ENCODE data around the gene WIPI1. TPM values are rescaled to one million over a fixed set of nuclear protein-coding genes. Genes with fewer than 3 reads are reported as not detected.

Gene WIPI1
- total and polyA plus RNA-seq, 2 experiments from 2014 or later, result 67.4 to 79.6 TPM

DNA sequence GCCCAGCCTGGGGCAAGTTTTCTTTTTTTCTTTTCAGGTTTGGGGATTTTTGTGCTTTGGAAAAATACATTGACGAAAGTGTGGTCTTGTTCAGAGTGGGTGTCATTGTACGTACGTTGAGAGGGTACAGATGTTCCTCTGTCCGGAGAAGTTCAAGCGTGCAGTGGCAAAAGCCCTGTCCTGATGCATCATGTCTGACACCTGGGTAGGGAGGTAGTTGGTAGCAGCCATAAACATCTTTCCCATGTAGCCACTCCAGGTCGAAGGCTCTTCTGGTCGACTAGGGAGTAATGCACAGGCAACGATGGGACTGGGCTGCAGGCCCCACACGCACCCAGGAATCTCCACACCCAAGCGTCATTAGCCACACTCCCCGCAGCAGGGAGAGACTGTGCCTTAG lies 27.4 kb downstream of the WIPI1 start:
- no peak overlapping the region for H3K27ac ChIP-seq
- no peaks in the 10 kb centered on the region for H3K36me3 ChIP-seq (replicated peaks; ENCODE audit: insufficient read depth, low read depth)
- no peak for DNase-seq (ENCODE audit: low spot score)
- WGBS (ENCODE audit: low lambda C conversion rate, missing lambda C conversion rate), result 96% methylated on average over 11 of the region's 11 CpGs
- no peaks in the 10 kb centered on the region for H3K27me3 ChIP-seq
- no peak overlapping the region for H2AFZ ChIP-seq
- H3K4me2 ChIP-seq, result no peak overlapping the region
- TF ChIP-seq EZH2phosphoT487 (IDR thresholded peaks at IDR 0.05; ENCODE audit: low read depth, severe bottlenecking, unreplicated experiment) (no peak), EZH2 (IDR thresholded peaks at IDR 0.05; ENCODE audit: borderline replicate concordance) (no peak)
- TF ChIP-seq, protein P1, sequence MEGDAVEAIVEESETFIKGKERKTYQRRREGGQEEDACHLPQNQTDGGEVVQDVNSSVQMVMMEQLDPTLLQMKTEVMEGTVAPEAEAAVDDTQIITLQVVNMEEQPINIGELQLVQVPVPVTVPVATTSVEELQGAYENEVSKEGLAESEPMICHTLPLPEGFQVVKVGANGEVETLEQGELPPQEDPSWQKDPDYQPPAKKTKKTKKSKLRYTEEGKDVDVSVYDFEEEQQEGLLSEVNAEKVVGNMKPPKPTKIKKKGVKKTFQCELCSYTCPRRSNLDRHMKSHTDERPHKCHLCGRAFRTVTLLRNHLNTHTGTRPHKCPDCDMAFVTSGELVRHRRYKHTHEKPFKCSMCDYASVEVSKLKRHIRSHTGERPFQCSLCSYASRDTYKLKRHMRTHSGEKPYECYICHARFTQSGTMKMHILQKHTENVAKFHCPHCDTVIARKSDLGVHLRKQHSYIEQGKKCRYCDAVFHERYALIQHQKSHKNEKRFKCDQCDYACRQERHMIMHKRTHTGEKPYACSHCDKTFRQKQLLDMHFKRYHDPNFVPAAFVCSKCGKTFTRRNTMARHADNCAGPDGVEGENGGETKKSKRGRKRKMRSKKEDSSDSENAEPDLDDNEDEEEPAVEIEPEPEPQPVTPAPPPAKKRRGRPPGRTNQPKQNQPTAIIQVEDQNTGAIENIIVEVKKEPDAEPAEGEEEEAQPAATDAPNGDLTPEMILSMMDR (IDR thresholded peaks at IDR 0.05; ENCODE audit: poor library complexity), result no peak
- no peaks in the 10 kb centered on the region for H4K20me1 ChIP-seq (ENCODE audit: insufficient read depth, poor library complexity, severe bottlenecking)
- H3K79me2 ChIP-seq, result no peaks in the 10 kb centered on the region
- no peak overlapping the region for H3K4me3 ChIP-seq
- H3K9me2 ChIP-seq (replicated peaks; ENCODE audit: insufficient read depth), result no peaks in the 10 kb centered on the region
- H3K4me1 ChIP-seq (ENCODE audit: insufficient read depth), result no peaks in the 10 kb centered on the region
- H3K9me3 ChIP-seq (ENCODE audit: low read depth), result no peaks in the 10 kb centered on the region

DNA sequence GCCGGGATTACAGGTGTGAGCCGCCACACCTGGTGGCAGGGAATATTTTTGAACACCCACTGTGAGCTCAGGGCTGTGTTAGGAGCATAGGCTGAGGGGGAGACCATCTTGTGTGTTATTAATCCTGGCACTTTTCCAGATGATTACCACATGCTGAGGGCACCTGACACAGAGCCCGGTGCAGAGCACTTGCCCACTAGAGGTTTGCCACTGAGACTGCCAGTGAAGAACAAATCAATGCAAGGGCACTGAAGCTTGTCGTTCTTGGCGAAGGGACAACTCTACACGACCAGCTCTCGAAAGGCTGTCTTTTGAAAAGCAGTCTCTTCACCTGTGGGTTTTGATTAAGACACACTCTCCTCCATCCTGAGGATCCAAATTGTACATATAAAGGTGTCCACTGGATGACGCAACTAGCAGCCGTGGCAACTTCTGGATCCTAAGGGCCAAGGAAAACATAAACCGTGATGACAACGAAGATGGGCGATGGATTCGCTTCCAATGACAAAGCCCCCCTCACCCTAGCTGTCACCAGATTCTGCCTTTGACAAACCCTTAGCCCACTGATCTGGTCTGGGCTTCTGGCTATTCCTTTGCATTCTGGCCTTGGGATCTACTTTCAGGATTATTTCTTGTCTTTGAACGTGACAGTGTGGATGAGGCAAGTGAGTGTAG lies 28.7 kb downstream of the WIPI1 start:
- H3K4me1 ChIP-seq (ENCODE audit: insufficient read depth), result no peaks in the 10 kb centered on the region
- no peaks in the 10 kb centered on the region for H4K20me1 ChIP-seq (ENCODE audit: insufficient read depth, poor library complexity, severe bottlenecking)
- no peak overlapping the region for H3K4me3 ChIP-seq
- no peak overlapping the region for H3K4me2 ChIP-seq
- no peaks in the 10 kb centered on the region for H3K9me3 ChIP-seq (ENCODE audit: low read depth)
- H3K36me3 ChIP-seq (replicated peaks; ENCODE audit: insufficient read depth, low read depth), result no peaks in the 10 kb centered on the region
- 96% methylated on average over 14 of the region's 14 CpGs for WGBS (ENCODE audit: low lambda C conversion rate, missing lambda C conversion rate)
- no peak overlapping the region for H2AFZ ChIP-seq
- H3K79me2 ChIP-seq, result no peaks in the 10 kb centered on the region
- no peaks in the 10 kb centered on the region for H3K9me2 ChIP-seq (replicated peaks; ENCODE audit: insufficient read depth)
- TF ChIP-seq, protein P1 (IDR thresholded peaks at IDR 0.05; ENCODE audit: poor library complexity), result no peak
- TF ChIP-seq EZH2 (IDR thresholded peaks at IDR 0.05; ENCODE audit: borderline replicate concordance), result no peak
- DNase-seq (ENCODE audit: low spot score), result no peak
- H3K27me3 ChIP-seq, result no peaks in the 10 kb centered on the region
- H3K27ac ChIP-seq, result no peak overlapping the region

DNA sequence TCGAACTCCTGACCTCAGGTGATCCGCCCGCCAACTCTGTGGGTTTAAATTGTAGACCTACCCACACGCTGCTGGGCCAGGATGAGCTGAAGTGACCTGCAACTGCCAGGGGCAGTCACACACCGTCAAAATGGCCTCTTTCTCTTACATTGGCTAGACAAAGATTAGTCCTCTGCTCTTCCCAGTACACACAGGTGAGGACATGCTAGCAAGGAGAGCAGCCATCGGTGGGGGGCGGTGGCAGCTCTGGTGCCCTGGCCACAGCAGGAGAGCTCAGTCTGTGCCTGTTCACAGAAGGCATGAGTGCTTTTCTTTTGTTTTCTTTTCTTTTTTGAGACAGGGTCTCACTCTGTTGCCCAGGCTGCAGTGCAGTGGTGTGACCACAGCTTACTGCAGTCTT lies 29.7 kb downstream of the WIPI1 start:
- no peaks in the 10 kb centered on the region for H3K27me3 ChIP-seq
- no peaks in the 10 kb centered on the region for H3K9me3 ChIP-seq (ENCODE audit: low read depth)
- no peak overlapping the region for H3K27ac ChIP-seq
- TF ChIP-seq EZH2phosphoT487 (IDR thresholded peaks at IDR 0.05; ENCODE audit: low read depth, severe bottlenecking, unreplicated experiment) (no peak), EZH2 (IDR thresholded peaks at IDR 0.05; ENCODE audit: borderline replicate concordance) (no peak)
- TF ChIP-seq, protein P1 (IDR thresholded peaks at IDR 0.05; ENCODE audit: poor library complexity), result no peak
- H3K4me1 ChIP-seq (ENCODE audit: insufficient read depth), result no peaks in the 10 kb centered on the region
- H3K4me2 ChIP-seq, result no peak overlapping the region
- H3K79me2 ChIP-seq, result no peaks in the 10 kb centered on the region
- no peaks in the 10 kb centered on the region for H3K36me3 ChIP-seq (replicated peaks; ENCODE audit: insufficient read depth, low read depth)
- H4K20me1 ChIP-seq (ENCODE audit: insufficient read depth, poor library complexity, severe bottlenecking), result no peaks in the 10 kb centered on the region
- no peaks in the 10 kb centered on the region for H3K9me2 ChIP-seq (replicated peaks; ENCODE audit: insufficient read depth)
- DNase-seq (ENCODE audit: low spot score), result no peak
- H2AFZ ChIP-seq, result no peak overlapping the region
- H3K4me3 ChIP-seq, result no peak overlapping the region
- WGBS (ENCODE audit: low lambda C conversion rate, missing lambda C conversion rate), result 96% methylated on average over 7 of the region's 7 CpGs
